ENCODE data around the gene DNTT.

GRCh38 chr10:96275685-96276418 lies 28.4 kb upstream of the DNTT start:
- TF ChIP-seq CTCF (IDR thresholded peaks at IDR 0.05) (no peak), POLR2A (IDR thresholded peaks at IDR 0.05) (no peak)

All from lower leg skin (tissue), 3 donors.